HTERT RPE-1 (cell line): Measurements from ENCODE around the gene MOB1B.
"Not testable (repeated sequence)": the region's sequence is repeated elsewhere in the genome, so short reads cannot be mapped to it uniquely, and the experiment has no call there.

ENCODE experiments used
- in situ Hi-C: fragments of 300-500 bp; cut with MboI; formaldehyde crosslinking; loops from 4 replicates; pipeline ENCODE4 v1.14.3; 2020; ENCODE audit warnings: low sequenced_read_pairs

MOB1B gene

DNA sequence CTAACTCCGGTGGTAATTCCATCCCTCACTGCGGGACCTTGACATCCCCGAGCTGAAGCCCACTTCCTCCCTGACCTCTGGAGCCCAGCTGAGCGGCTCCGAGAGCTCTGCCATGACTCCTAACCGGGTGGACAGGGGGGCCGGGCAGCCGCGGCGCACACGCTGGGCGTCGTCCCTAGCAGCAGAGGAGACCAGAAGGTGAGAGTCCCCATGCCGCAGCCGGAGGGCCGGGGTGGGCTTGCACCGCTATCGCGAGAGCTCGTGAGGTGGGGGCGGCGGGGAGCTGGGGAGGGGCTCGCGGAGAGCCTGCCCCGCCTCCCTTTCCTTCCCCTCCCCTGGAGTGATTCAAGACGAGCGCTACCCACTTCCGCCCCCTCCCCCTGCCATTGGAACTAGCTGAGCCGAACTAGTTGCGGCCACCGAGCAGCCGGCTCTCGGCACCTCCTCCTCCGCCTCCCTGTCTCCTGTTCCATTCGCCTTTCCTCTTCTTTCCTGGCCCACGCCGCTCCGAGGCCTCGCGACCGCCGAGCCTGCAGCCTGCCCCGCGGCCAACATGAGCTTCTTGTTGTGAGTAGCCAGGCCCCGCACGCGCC, at the start of gene MOB1B:
Gene MOB1B, plus strand, starts transcription at position 386 of the 593 bp plus-strand sequence. Its CDS starts 168 bp downstream, at position 554.
- in situ Hi-C loops: no loop called here

DNA sequence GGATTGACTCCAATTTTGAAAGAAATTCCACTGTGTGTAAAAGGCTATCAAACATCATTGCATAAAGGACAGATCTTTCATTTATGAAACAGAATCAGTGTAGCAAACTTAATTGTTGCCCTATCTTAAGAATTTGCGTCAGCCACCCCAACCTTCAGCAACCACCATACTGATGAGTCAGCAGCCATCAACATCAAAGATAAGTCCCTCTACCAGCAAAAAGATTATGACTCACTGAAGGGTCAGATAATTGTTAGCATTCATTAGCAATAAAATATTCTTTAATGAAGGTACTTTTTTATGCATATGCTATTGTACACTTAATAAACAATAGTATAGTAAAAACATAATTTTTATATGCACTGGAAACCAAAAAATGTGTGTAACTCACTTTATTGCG, 46.7 kb upstream of the MOB1B start:
- in situ Hi-C loops: no loop called here

DNA sequence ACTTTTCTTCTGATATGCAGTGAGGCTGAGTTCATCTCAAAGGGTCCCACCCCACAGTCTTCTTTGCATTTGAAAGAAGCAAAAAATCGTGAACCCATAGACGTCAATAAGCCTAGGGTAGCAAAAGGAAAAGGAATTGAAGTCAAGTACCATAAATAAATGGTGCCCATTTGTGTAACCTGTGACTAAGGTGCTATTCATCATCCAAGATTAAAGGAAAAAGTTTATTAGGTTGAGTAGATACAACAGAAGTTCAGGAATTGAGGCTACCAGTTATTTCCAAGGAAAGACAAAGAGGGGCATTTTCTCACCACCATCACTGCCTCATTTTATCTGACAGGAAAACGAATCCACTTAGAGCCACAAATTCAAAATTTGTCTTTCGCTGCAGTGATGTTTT, 43.7 kb upstream of the MOB1B start:
- in situ Hi-C loops: no loop called here

DNA sequence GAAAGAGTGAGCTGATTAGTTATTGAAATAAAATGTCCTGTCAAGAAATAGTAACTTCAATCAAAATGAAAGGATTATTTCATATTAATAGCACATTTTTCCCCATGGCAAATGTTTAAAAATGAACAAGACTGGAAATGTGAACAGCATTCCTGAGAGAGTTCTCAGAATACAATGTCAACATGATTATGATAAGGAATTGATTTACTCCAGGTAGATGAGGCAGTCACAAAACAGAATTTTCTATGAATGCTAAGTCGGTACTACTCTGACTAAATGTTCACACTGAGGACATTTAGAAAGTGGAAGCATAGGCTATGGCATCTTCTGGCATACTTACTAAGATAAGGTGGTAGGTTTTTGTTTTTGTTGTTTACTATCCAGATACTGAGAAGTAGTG, 43.1 kb upstream of the MOB1B start:
- in situ Hi-C loops: no loop called here

DNA sequence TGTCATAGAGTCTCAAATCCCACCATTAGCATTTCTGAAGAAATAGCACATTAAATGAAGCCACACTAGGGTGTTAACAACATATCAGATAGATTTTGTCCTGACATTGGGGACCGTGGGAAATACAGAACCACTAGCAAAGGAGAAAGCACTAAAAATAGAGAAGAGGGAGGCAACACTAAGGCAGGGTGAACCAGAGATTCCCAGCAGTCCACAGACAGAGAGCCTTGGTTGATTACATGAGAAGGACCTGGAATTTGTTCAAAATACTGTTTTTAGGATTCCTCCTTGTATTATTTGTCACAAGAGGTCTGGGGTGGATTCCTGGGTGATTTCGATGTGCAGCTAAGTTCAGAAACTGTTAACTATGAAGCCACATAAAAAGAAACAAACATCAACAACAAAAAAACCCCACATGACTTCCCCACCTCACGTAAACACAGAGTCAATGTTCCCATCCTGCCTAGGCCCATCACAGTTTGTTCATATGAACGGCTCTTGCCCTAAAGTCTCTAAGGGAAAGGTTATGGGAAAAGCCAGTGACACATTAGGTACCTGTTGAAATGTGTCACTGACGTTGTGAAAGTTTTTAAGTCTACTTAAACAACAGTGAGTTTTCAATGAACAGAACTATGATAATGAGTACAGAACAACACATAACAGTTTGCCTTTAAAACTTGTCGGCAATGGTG, 38.9 kb upstream of the MOB1B start:
- in situ Hi-C loops: no loop called here

DNA sequence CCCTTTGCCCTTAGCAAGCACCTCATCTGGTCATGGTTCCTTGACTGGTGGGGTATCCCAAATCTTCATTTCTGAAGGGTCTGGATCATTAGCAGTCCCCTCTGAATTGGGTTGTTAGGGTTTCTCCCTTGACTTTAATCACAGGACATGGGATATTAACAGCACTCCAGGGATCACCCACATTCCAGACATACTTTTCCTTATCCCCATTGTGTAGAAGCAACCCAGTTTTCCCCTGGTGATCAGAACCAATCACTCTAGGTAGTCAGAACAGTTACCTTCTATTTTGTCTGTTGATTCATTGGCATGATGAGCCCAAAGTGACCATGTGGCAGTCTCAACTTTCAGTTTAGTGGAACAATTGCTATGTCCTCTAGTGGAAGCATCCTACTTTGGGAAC, 33.4 kb upstream of the MOB1B start:
- in situ Hi-C loops: no loop called here

DNA sequence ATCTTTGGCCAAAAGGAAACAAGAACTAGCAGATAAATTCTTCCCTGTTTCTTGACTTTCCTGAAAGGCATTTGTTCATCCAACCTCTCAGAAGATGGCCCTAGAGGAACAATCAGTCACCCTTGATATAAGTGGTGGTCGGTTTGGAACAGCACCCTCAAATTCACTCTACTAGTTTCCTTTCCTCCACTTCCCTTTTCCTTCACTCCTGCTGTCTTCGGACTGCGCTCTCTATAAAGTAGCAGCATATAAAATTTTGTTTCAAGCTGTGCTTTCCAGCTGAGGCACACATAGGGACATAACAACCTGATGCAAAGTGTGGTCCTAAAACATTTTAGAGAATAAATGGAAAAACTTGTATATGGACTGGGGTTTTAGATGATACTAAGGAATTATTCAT, 29.0 kb upstream of the MOB1B start:
- in situ Hi-C loops: no loop called here

DNA sequence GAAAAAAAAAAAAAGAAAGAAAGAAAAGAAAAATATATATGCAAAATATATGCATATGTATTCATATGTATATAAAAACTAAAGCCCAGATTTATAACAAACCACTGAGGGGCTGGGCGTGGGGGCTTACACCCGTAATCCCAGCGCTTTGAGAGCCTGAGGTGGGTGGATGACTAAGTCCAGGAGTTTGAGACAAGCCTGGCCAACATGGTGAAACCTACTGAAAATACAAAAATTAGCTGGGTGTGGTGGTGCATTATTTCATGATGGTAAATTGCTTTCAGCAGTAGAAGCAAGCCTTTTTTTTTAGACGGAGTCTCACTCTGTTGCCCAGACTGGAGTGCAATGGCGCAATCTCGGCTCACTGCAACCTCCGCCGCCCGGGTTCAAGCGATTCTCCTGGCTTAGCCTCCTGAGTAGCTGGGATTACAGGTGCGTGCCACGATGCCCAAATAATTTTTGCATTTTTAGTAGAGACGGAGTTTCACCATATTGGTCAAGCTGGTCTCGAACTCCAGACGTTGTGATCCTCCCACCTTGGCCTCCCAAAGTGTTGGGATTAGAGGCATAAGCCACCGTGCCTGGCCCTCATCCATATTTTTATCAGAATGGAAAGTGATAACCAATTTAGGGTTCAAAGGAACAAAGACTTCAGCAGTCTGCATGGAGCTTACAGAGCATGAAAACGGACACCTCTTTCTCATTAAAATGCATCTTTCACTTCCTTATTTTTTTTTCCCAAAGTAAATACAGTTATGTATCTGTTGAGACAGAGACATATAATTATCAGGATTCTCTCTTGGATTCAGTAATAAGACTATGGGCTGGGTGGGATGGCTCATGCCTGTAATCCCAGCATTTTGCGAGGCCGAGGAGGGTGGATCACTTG, 27.7 kb upstream of the MOB1B start:
- in situ Hi-C loops: no loop called here

DNA sequence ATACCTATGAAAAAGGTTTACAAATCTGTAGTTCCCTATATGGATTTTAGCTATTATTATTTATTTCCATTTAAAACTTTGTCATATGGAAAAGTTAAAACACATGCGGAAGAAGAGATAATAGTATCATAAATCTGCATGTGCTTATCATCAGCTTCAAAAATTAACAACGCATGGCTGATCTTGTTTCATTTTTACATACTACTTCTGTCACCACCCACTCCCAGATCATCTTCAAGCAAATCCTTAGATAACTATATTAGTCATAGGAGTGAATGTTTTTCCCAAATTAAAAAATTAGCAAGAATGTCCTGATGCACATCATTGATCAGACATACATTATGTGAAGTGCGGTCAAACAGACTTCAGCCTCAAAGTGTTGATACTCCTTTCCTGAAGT, 24.6 kb upstream of the MOB1B start:
- in situ Hi-C loops: no loop called here

DNA sequence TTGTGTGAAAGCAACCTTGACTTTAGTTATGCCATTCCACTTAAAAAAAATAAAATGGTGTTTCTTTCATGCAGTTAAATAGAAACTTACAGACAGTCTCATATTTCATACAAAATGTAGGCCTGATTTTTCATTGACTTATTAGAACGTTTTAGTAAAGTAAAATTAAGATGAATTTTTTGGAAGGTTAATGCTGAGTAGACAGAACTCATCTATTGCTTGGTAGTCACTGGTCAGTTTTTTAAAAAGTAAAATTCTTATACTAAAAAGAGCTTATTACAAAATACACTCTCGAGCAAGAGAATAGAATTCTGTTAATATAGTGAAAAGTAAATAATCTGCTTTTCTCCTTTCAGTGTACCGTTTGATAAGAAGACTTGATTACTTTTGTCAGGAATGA, 21.4 kb upstream of the MOB1B start:
- in situ Hi-C loops: no loop called here

DNA sequence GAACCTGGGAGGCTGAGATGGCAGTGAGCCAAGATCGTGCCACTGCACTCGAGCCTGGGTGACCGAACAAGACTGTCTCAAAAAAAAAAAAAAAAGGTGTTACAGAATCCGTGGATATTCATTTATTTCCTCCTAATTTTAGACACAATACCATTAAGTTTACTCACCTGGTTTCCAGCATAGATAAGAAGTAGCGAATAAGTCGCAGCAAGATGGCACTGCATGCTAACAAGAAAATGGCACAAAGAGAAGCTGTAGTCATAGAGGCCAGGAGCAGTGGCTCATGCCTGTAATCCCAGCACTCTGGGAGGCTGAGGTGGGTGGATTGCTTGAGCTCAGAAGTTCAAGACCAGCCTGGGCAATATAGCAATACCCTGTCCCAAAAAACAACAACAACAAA, 17.0 kb upstream of the MOB1B start:
- in situ Hi-C loops: no loop called here

DNA sequence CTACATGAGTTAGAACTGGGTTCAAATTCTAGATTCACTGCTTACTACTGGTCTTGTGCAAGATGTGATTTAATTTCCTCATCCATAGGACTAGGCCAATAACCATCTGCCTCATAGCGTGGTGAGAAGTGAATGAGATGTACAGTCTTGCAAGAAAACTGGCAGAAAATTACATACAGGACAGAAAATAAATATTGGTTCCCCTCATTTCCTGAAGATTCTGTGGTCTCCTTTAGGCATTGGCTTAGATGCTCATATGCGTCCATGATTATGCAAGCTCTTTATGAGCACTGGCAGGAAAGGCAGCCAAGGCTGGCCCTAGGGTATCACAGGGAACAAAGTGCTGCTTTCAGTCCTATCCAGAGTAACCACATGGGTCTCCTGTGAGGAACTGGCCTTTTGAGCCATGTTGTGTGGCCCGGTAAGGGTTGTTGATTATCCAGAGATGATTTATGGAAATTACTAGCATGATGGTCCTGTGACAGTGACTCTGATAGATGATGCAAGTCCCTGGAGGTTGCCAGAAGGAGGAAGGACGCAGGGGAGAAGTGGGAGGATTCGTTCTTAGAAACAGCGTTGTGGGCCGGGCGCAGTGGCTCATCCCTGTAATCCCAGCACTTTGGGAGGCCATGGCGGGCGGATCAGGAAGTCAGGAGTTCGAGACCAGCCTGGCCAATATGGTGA, 9.9 kb upstream of the MOB1B start:
- in situ Hi-C loops: no loop called here

DNA sequence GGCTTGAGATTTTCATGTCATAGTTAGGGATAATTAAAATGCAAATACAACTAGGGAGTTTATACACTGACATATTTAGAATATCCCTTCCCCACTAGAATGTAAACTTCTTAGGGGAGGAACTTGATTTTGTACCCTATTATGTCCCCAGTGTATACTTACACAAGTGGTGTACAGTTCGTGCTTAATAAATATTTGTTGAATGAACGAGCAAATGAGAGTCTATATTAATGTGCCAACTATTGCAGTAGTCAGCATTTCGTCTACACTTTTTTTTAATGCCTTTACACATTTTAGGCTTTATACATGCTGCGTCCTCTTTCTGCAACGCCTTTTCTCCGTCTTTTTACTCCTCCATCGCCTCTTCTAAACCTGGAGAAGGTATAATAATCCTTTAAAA, 8.4 kb upstream of the MOB1B start:
- in situ Hi-C loops: no loop called here

DNA sequence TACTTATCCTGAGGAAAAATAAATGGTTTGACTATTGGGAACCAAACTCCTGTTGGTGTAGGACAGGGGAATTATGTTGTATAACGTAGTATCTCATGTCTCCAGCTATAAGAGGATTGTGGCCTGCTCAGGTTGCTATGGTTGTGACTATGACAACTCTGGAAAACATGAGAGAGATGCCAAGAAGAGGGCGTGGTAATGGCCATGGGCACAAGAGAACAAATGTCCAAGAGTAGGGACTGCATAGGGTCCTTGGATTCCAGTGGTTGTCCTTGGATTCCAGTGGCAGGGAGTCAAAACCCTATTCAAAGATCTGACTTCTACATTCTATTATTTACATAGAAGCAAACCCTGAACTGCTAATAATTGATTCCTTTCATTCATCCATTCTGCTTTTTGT, 6.8 kb upstream of the MOB1B start:
- in situ Hi-C loops: no loop called here

DNA sequence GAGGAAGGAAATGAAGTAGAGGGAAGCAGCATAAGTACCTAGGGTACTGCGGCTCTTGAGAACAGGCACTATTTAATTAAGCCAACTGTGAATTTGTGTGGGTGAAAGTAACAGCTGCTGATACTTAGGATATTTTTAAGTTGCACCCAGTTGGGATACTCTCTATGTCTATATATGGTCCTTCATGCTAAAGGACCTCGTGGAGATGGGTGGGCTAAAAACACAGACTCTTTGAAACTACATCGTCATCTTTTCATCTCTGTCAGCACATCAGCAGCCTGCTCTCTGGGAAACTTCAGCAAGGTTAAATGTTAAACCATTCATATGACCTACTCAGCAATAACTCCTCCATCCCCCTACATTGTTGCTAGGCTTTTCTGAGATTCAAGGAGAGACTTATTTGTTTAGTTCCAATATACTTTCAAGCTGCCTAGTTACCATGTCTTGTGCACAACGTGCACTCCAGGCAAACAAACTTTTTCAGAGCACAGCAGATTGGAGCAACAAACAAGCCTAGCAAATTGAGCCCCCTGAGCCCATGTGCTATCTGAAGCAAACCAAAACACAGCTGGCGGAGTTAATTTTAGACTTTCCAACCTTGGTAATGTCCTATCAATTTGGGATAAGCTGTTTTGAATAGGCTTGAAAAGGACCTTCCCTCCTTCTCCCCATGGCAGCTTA, 6.2 kb upstream of the MOB1B start:
- in situ Hi-C loops: no loop called here

DNA sequence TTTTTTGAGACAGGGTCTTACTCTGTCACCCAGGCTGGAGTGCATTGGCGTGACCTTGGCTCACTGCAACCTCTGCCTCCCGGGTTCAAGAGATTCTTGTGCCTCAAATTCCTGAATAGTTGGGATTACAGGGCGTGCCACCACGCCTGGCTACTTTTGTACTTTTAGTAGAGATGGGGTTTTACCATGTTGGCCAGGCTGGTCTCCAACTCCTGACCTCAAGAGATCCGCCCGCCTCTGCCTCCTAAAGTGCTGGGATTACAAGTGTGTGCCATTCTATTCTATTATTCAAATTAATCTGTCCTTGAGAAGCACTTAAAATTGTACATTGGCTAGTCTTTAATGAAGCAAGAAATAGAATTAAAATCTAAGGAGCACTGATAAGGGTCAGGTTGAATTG, 3.6 kb upstream of the MOB1B start:
- in situ Hi-C loops: not testable (repeated sequence)

DNA sequence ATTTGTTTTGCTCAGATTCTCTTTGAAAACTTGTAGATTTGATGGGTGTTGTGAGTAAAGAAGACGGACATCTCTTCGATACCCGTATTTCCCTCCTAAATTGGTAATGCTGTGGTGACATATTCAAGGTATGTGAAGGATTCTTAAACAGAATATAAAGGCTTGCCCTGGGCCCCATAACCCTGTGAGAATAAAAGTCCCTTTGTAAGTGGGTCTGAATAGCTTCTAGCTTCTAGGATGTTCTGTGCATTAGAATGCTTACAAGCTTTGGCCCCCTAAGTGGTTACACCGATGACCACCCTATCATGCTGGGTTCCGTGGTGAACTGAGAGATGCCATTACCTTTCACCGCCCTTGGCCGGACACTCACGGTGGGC, 574 bp upstream of the MOB1B start:
- in situ Hi-C loops: no loop called here

DNA sequence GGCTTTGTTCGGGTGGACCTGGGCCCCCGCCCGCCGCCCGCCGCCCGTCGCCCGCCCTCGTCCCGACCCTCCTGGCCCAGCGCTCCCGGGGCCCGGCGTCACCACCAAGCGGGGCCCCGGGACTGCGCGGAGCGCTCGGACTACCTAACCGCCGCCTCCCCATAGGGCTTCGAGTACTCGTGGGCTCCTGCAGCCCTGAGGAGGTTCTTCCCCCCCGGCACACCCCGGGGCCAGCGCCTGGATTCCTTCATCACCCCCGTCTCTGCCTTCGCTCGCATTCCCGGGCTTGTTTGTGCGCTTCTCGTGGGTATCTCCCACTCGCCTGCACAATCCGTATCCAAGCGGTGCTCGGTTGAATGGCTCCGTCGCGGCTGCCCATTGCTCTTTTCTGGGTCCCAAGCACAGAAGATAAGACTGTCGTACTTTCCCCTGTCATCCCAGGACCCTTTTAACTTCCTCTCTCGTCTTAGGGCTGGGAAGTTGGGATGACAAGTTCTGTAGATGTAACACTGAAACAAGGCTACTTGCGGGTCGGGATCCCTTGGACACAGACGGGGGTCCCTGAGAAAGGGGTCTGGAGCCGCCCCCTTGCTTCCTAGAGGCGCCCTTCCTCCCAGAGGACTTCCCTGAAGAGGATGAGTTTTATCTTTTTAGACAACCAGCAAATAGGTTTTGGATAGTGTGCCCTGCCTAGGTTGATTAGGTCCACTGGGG, 565 bp downstream of the MOB1B start:
- in situ Hi-C loops: no loop called here

DNA sequence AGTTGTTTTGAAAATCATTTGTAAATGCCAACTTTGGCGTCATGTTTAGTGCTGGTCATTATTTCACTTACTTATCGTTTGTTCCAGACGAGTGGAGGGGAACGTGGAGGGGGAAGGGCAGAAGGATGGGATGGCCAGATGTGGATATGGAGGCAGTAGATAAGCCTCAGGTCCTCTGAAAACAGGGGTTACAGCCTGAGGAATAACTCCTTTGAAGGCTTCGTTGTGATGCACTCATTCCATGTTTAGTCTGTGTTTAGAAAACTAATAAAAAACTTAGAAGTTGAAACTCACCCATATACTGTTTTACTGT, 1.1 kb downstream of the MOB1B start:
- in situ Hi-C loops: no loop called here

DNA sequence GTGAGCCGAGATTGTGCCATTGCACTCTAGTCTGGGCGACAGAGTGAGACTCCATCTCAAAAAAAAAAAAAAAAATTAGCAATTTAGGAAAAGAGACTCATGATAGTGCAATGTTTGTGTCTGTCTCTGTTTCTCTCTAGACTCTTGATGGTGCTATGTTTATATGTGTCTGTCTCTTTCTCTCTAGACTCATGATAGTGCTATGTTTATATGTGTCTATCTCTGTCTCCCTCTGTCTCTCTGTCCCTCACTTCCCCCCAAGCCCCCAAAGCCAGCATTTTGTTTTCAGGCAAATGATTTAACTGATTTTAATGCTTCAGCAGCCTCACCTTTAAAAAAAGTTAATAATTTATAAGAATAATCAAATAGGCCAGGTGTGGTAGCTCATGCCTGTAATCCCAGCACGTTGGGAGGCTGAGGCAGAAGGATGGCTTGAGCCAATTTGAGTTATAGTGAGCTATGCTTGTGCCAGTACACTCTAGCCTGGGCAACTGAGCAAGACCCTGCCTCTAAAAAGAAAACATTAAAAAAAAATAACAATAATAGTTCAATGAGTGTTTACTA, 6.9 kb downstream of the MOB1B start:
- in situ Hi-C loops: no loop called here
